Psoas muscle (tissue), 8 donors: ENCODE data around the gene TP53I11. TPM values are rescaled to one million over a fixed set of nuclear protein-coding genes. Genes with fewer than 3 reads are reported as not detected.

Experiments used
- ATAC-seq, 4 donors: fragments of 200-7000 bp; cut with Tn5 transposase; one replicate each; pipeline ENCODE4 v1.9.1; 2020; ENCODE audit warnings: moderate library complexity in 3 of 4, mild to moderate bottlenecking in 2 of 4
- DNase-seq, 2 donors: peaks; one replicate each; pipeline ENCODE4 v3.0.0-alpha.2; 2020
- H3K27ac ChIP-seq: fragments of 200-600 bp; one replicate; pipeline ENCODE4 v1.8.0; 2022
- H3K27me3 ChIP-seq, 3 donors: fragments of 200-600 bp in 1 of 3; one replicate each; pipeline versions ENCODE4 v1.6.1 to v1.8.0; 2013 to 2022; ENCODE audit warnings: low read length in 2 of 3, mild to moderate bottlenecking in 2 of 3, moderate library complexity in 1 of 3; ENCODE audit not compliant: insufficient read depth in 3 of 3
- H3K36me3 ChIP-seq, 2 donors: fragments of 200-600 bp in 1 of 2; one replicate each; pipeline versions ENCODE4 v1.6.1 to v1.8.0; 2013 to 2022; ENCODE audit warnings: low read depth in 1 of 2, mild to moderate bottlenecking in 1 of 2, moderate library complexity in 1 of 2; ENCODE audit not compliant: insufficient read depth in 1 of 2
- H3K4me1 ChIP-seq: fragments of 200-600 bp; one replicate; pipeline ENCODE4 v1.8.0; 2022
- H3K4me3 ChIP-seq: fragments of 200-600 bp; one replicate; pipeline ENCODE4 v1.8.0; 2022; ENCODE audit warnings: mild to moderate bottlenecking
- H3K9me3 ChIP-seq: fragments of 200-600 bp; one replicate; pipeline ENCODE4 v1.8.0; 2022
- WGBS, 3 donors: extraction: QIAGEN DNeasy Blood & Tissue Kit; methylation state at CpG; one replicate each; pipeline versions ENCODE4 v1.1.6 to v1.1.7; 2013; 5-methylcytosine and 5-hydroxymethylcytosine counted together
- intact Hi-C, 2 donors: fragments of 100-400 bp; cut with DNase I; formaldehyde crosslinking; loops; one replicate each; pipeline versions ENCODE4 v1.11.0 to v1.14.2; 2022
- polyA plus RNA-seq, 3 donors: library from polyadenylated mRNA; stranded (reverse); fragments of 200-250 nt; gene quantifications; one replicate each; pipeline ENCODE4 v1.2.3, GENCODE V29; 2013
- total RNA-seq, 4 donors: library from RNA; stranded (reverse); fragmentation: NEBNext Ultra II Directional in 2 of 4; extraction: Animal tissue kit (Norgen Biotek cat#: 25700) in 2 of 4; gene quantifications; one replicate each; pipeline versions ENCODE4 v1.2.1 to v1.2.4, GENCODE V29; 2021 to 2023
- TF ChIP-seq, protein P1 (sequence below): fragments of 200-600 bp; IDR thresholded peaks from one replicate; pipeline ENCODE4 v1.8.0; 2022; ENCODE audit warnings: antibody characterized with exemption
- donor health status: healthy with polysubstance abuse.
- donor health status: DM: no; HTN: no; CAD: no; lungs with moderate emphysema.
- donor health status: Bipolar disorder and iron deficiency.
- donor health status: healthy.
- donor health status: DM: yes; HTN: yes; CAD: no.
- donor health status: DM: no; HTN: no; CAD: no.
- donor health status: DM: no; HTN: no; CAD: no.
- donor health status: DM: yes; HTN: yes; CAD: no.

TP53I11 gene
- total and polyA plus RNA-seq, 7 donors = 4.8 to 16.5 (median 8.3) TPM

DNA sequence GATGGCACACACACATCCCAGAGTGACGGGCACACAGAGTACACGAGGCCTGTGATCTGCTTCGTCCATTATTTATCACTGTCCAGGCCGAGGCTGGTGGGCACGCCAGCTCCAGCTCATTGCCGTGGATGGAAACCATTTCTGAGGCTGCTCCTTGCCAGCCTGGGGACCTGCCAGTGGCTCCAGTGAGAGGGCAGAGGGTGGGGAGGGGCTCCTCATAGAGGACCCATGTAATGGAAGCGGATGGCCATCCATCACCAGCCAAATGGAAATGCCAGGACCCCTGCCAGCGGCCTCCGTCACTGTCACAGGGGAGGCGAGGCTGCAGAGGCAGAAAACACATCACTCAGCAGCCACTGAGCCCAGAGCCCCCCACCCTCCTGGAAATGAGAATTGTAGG, 35.7 kb downstream of the TP53I11 start:
- WGBS, 3 donors = 83 to 93% (median 83%) methylated on average over 10 of the region's 10 CpGs
- H3K9me3 ChIP-seq = no peaks in the 10 kb centered on the region
- TF ChIP-seq, protein P1, sequence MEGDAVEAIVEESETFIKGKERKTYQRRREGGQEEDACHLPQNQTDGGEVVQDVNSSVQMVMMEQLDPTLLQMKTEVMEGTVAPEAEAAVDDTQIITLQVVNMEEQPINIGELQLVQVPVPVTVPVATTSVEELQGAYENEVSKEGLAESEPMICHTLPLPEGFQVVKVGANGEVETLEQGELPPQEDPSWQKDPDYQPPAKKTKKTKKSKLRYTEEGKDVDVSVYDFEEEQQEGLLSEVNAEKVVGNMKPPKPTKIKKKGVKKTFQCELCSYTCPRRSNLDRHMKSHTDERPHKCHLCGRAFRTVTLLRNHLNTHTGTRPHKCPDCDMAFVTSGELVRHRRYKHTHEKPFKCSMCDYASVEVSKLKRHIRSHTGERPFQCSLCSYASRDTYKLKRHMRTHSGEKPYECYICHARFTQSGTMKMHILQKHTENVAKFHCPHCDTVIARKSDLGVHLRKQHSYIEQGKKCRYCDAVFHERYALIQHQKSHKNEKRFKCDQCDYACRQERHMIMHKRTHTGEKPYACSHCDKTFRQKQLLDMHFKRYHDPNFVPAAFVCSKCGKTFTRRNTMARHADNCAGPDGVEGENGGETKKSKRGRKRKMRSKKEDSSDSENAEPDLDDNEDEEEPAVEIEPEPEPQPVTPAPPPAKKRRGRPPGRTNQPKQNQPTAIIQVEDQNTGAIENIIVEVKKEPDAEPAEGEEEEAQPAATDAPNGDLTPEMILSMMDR = no peak
- intact Hi-C loops = no loop called here
- H3K4me3 ChIP-seq = no peak overlapping the region
- no peaks in the 10 kb centered on the region for H3K36me3 ChIP-seq
- DNase-seq = no peak
- H3K27ac ChIP-seq = no peak overlapping the region
- H3K4me1 ChIP-seq = no peaks in the 10 kb centered on the region
- ATAC-seq = no peak
- no peaks in the 10 kb centered on the region for H3K27me3 ChIP-seq

DNA sequence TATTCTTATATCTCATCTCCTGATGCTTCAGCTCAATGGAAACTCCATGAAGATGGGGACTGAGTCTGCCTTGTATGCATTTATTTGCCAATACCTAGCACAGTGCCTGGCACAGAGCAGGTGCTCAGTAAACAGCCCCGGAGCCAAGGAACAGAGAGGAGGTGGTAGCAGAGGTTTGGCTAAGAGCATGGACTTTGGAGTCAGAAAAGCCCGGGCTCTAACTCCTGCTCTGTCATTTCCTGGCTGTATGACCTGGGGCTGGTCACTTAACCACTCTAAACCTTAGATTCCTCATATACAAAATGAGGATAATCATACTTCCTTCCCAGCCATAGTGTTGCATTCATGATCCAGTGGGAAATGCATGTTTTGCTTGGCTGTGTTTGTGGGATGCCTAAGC, 36.6 kb downstream of the TP53I11 start:
- H3K36me3 ChIP-seq = no peaks in the 10 kb centered on the region
- no peak overlapping the region for H3K4me3 ChIP-seq
- TF ChIP-seq, protein P1 = no peak
- no peaks in the 10 kb centered on the region for H3K9me3 ChIP-seq
- H3K4me1 ChIP-seq = no peaks in the 10 kb centered on the region
- no peak for DNase-seq
- ATAC-seq = no peak
- WGBS, 3 donors = 62 to 87% (median 71%) methylated on average over 2 of the region's 2 CpGs
- H3K27ac ChIP-seq = no peak overlapping the region
- no peaks in the 10 kb centered on the region for H3K27me3 ChIP-seq
- intact Hi-C loops = loop anchor here (5.0 kb wide), 2 partner anchors 292 to 357 kb away; no protein-coding TSS in a partner anchor

DNA sequence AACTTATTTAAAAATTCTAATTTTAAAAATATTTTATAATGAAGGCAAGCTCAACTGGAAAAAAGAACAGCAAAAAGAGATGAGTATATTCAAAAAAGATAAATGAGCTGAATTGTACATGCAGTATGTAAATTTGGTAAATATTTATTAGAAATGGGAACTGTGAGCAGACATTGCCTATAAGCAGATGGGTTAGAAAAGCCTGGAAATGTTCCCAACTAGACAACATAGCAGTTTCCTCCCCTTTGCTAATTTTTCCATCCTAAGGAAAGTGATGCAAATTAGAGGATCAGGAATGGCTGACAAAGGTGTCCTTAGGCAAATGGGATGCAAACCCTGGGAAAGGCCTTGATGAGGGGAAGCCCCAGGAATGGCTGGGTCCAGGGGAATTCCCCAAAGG, 37.2 kb downstream of the TP53I11 start:
- no peaks in the 10 kb centered on the region for H3K27me3 ChIP-seq
- TF ChIP-seq, protein P1 = no peak
- DNase-seq = no peak
- no peak overlapping the region for H3K4me3 ChIP-seq
- H3K4me1 ChIP-seq = no peaks in the 10 kb centered on the region
- no peaks in the 10 kb centered on the region for H3K9me3 ChIP-seq
- H3K27ac ChIP-seq = no peak overlapping the region
- ATAC-seq = no peak
- intact Hi-C loops = loop anchor here (5.0 kb wide), 2 partner anchors 291 to 356 kb away; no protein-coding TSS in a partner anchor
- no peaks in the 10 kb centered on the region for H3K36me3 ChIP-seq

DNA sequence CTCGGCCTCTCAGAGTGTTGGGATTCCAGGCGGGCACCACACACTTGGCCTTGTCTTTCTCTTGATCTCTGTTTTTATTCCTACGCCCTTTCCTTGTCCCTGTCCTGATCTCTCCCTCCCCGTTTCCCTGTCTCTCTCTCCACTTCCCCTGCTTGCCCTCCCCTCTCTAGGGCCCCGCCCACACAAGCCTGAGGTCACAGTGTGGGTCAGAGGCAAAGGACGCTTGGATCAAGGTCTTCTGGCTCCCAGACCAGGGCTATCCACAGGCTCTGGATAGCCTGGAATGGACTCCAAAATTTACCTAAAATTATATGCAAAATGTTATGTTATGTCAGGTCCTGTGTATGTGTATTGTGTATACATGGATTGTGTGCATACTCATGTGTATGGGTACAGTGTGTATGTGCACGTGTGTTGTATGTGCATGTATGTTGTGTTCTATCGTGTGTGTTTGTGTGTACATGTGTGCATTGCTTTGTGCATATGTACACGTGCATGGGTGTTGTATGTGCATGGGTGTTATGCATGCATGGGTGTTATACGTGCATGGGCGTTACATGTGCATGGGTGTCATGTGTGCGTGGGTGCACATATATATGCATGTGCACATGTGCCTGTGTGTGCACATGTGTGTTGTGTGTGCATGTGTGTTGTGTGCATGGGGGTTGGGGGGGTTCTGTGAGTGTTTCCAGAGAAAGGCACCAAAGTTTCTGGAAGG, 38.3 kb downstream of the TP53I11 start:
- Histone ChIP-seq H3K9me3 (no peaks in the 10 kb centered on the region), H3K27ac (no peak overlapping the region), H3K4me3 (no peak overlapping the region), H3K27me3 (peaks cover 0 to under 1% (median 0%) of the 10 kb centered on the region in 3 donors), H3K4me1 (no peaks in the 10 kb centered on the region), H3K36me3 (no peaks in the 10 kb centered on the region)
- TF ChIP-seq, protein P1 = no peak
- 70 to 84% (median 71%) methylated on average over 12 of the region's 12 CpGs for WGBS, 3 donors
- intact Hi-C loops = loop anchor here (5.0 kb wide), 2 partner anchors 290 to 355 kb away; no protein-coding TSS in a partner anchor
- DNase-seq (no peak), ATAC-seq (no peak)
